Ovary (tissue), 3 donors: ENCODE results near the gene SLC6A12.

Experiments used
- CTCF ChIP-seq, 3 donors: fragments of 450-650 bp in 2 of 3; fragments of 200-600 bp in 1 of 3; IDR thresholded peaks; one replicate each; pipeline versions ENCODE4 v1.5.1 to v1.8.0; 2016 to 2022; ENCODE audit warnings: antibody characterized with exemption in 3 of 3, mild to moderate bottlenecking in 1 of 3
- EP300 ChIP-seq: sonication (generic); formaldehyde crosslinking; IDR thresholded peaks from one replicate; pipeline ENCODE4 v1.6.1; 2017; ENCODE audit warnings: antibody characterized with exemption
- POLR2A ChIP-seq: fragments of 450-650 bp; IDR thresholded peaks from one replicate; pipeline ENCODE4 v1.6.1; 2017; ENCODE audit warnings: antibody characterized with exemption, mild to moderate bottlenecking, moderate library complexity
- donor health status: DM: no; HTN: no; CAD: no.

GRCh38 chr12:156945-157344, 57.0 kb downstream of the SLC6A12 start:
- no peak for TF ChIP-seq CTCF (IDR thresholded peaks at IDR 0.05)
- no peak for TF ChIP-seq POLR2A
- no peak for TF ChIP-seq EP300
